ENCODE results near the gene PDCL3.

Gene PDCL3

DNA sequence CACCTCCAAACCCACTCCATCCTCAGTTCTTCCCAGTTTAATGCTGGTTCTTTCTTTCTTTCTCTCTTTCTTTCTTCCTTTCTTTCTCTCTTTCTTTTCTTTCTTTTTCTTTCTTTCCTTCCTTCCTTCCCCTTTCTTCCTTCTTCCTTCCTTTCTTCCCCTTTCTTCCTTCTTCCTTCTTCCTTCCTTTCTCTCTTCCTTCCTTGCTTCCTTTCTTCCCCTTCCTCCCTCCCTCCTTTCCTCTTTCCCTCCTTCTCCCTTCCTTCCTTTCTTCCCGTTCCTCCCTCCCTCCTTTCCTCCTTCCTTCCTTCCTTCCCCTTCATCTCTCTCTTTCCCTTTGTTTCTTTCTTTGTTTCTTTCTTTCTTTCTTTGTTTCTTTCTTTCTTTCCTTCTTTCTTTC is 50.9 kb downstream of the PDCL3 start:
- no peak for DNase-seq

GRCh38 chr2:100614455-100615000 is 51.7 kb downstream of the PDCL3 start:
- DNase-seq, result no peak

GRCh38 chr2:100615471-100615870 is 52.7 kb downstream of the PDCL3 start:
- no peak for DNase-seq

DNA sequence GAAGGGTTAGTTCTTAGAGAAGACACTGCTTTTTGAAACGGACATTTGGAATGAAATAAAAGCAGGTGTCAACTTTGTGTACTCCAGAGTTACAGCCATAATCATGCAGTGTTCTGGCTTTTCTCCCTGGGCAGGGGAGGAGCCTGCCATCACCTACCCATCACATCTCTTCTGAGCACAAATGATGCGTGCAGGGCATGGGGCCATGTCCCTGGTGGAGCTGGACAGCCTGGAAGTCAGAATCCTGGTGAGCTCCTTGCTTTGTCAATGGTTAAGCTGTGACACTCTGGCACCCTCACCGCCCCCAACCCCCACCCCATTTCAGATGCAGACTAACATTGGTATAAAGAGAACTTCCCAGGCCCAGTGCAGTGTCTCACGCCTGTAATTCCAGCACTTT is 53.1 kb downstream of the PDCL3 start:
- DNase-seq, result no peak

- DNase-seq, result no peak
Measured at GRCh38 chr2:100616841-100617390, 54.1 kb downstream of the PDCL3 start.

- no peak for DNase-seq
Measured at GRCh38 chr2:100619951-100620350, 57.2 kb downstream of the PDCL3 start.

DNA sequence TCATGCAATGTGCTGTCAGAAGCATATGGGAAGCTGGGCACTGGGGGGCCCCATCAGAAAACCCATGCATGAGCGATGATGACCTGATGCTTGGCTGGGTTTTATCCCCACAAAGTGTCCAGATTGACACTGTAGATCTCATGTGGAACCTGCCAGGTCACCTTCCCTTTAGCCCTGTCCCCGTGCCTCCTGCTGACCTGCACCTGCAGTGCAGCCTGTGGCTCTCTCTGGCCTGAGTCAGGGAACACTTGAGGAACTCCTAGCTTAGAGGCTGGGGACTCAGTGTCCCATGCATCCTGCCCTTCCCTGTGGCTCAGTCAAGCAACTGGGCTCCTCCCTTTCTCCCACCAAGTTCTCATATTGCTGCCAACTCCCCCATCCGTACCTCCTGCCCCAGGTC is 57.7 kb downstream of the PDCL3 start:
- DNase-seq, result no peak

GRCh38 chr2:100621371-100621951 is 58.7 kb downstream of the PDCL3 start:
- no peak for DNase-seq

GRCh38 chr2:100623033-100623715 is 60.4 kb downstream of the PDCL3 start:
- no peak for DNase-seq

- no peak for DNase-seq
Measured at GRCh38 chr2:100623930-100624329, 61.1 kb downstream of the PDCL3 start.

- DNase-seq, result no peak
Measured at GRCh38 chr2:100624536-100624935, 61.7 kb downstream of the PDCL3 start.

- no peak for DNase-seq
Measured at GRCh38 chr2:100625717-100626116, 62.9 kb downstream of the PDCL3 start.

All from NCI-H2081 (cell line).